ENCODE measurements around the gene HMOX1. TPM values are rescaled to one million over a fixed set of nuclear protein-coding genes. Genes with fewer than 3 reads are reported as not detected.
"Not testable (repeated sequence)": the region's sequence is repeated elsewhere in the genome, so short reads cannot be mapped to it uniquely, and the experiment has no call there.

Gene HMOX1
- total RNA-seq, 1 experiment from 2014 or later = 93.0 TPM

GRCh38 chr22:35359380-35360065 is 21.4 kb upstream of the HMOX1 start:
- no peak for DNase-seq
- Histone ChIP-seq H3K27me3 (replicated peaks; ENCODE audit: control insufficient read depth, insufficient read depth, low read length) (no peaks in the 10 kb centered on the region), H3K36me3 (ENCODE audit: control insufficient read depth, insufficient read depth, low read length) (no peaks in the 10 kb centered on the region), H3K4me3 (ENCODE audit: low read depth, low read length) (no peak overlapping the region), H3K9me3 (no peaks in the 10 kb centered on the region), H3K4me1 (peaks cover 14% of the 10 kb centered on the region; the same call in 1 of the 2 replicates)
- Mint-ChIP-seq H3K27me3 (ENCODE audit: insufficient read depth, unreplicated experiment) (no peaks in the 10 kb centered on the region), H3K4me1 (ENCODE audit: low read depth, unreplicated experiment) (peaks cover 7% of the 10 kb centered on the region), H3K4me3 (ENCODE audit: unreplicated experiment) (no peak overlapping the region), H3K27ac (ENCODE audit: unreplicated experiment) (no peak overlapping the region), H3K36me3 (ENCODE audit: insufficient read depth, unreplicated experiment) (no peaks in the 10 kb centered on the region), H3K9me3 (ENCODE audit: unreplicated experiment) (no peaks in the 10 kb centered on the region)
- POLR2A ChIA-PET = no interaction called here
- TF ChIP-seq CTCF (IDR thresholded peaks at IDR 0.05; ENCODE audit: insufficient read depth in 1 of 2, low read depth in 1 of 2, low read length in 1 of 2, severe bottlenecking in 1 of 2, unreplicated experiment in 1 of 2) = no peak
- intact Hi-C loops (cut with micrococcal nuclease; ENCODE audit: unreplicated experiment) = no loop called here
- CTCF ChIA-PET = interaction anchor here (0.6 to 1.0 kb wide), 4 partner anchors 9 to 571 kb away, joined by 3 to 4 read pairs (median 3); no protein-coding TSS in a partner anchor
- BruUV-seq (replicated peaks) = no TSS peak

GRCh38 chr22:35361001-35361558 is 19.8 kb upstream of the HMOX1 start:
- ChIA-PET POLR2A (no interaction called here), CTCF (interaction anchor here (0.6 to 0.7 kb wide), 3 partner anchors 36 to 1000 kb away, joined by 3 to 6 read pairs (median 3); no protein-coding TSS in a partner anchor)
- DNase-seq = no peak
- no peaks in the 10 kb centered on the region for H3K9me3 Mint-ChIP-seq (ENCODE audit: unreplicated experiment)
- no peak overlapping the region for H3K4me3 Mint-ChIP-seq (ENCODE audit: unreplicated experiment)
- H3K4me1 ChIP-seq = peaks cover 14% of the 10 kb centered on the region; the same call in 1 of the 2 replicates
- intact Hi-C loops (cut with micrococcal nuclease; ENCODE audit: unreplicated experiment) = no loop called here
- no peak overlapping the region for H3K27ac Mint-ChIP-seq (ENCODE audit: unreplicated experiment)
- TF ChIP-seq CTCF (IDR thresholded peaks at IDR 0.05; ENCODE audit: insufficient read depth in 1 of 2, low read depth in 1 of 2, low read length in 1 of 2, severe bottlenecking in 1 of 2, unreplicated experiment in 1 of 2) = no peak
- peaks cover 3% of the 10 kb centered on the region for H3K4me1 Mint-ChIP-seq (ENCODE audit: low read depth, unreplicated experiment)
- no peaks in the 10 kb centered on the region for H3K27me3 ChIP-seq (replicated peaks; ENCODE audit: control insufficient read depth, insufficient read depth, low read length)
- H3K36me3 Mint-ChIP-seq (ENCODE audit: insufficient read depth, unreplicated experiment) = no peaks in the 10 kb centered on the region
- no peaks in the 10 kb centered on the region for H3K27me3 Mint-ChIP-seq (ENCODE audit: insufficient read depth, unreplicated experiment)
- H3K4me3 ChIP-seq (ENCODE audit: low read depth, low read length) = no peak overlapping the region
- no TSS peak for BruUV-seq (replicated peaks)
- no peaks in the 10 kb centered on the region for H3K9me3 ChIP-seq
- no peaks in the 10 kb centered on the region for H3K36me3 ChIP-seq (ENCODE audit: control insufficient read depth, insufficient read depth, low read length)

GRCh38 chr22:35363566-35364086 is 17.3 kb upstream of the HMOX1 start:
- H3K4me1 Mint-ChIP-seq (ENCODE audit: low read depth, unreplicated experiment) = peaks cover 11% of the 10 kb centered on the region
- H3K27me3 Mint-ChIP-seq (ENCODE audit: insufficient read depth, unreplicated experiment) = no peaks in the 10 kb centered on the region
- Histone ChIP-seq H3K9me3 (no peaks in the 10 kb centered on the region), H3K27me3 (replicated peaks; ENCODE audit: control insufficient read depth, insufficient read depth, low read length) (no peaks in the 10 kb centered on the region), H3K36me3 (ENCODE audit: control insufficient read depth, insufficient read depth, low read length) (no peaks in the 10 kb centered on the region), H3K4me3 (ENCODE audit: low read depth, low read length) (no peak overlapping the region), H3K4me1 (peaks cover 33% of the 10 kb centered on the region)
- no peak for DNase-seq
- BruUV-seq (replicated peaks) = no TSS peak
- no peak overlapping the region for H3K4me3 Mint-ChIP-seq (ENCODE audit: unreplicated experiment)
- TF ChIP-seq CTCF (IDR thresholded peaks at IDR 0.05; ENCODE audit: insufficient read depth in 1 of 2, low read depth in 1 of 2, low read length in 1 of 2, severe bottlenecking in 1 of 2, unreplicated experiment in 1 of 2) = no peak
- ChIA-PET POLR2A (no interaction called here), CTCF (no interaction called here)
- no peaks in the 10 kb centered on the region for H3K9me3 Mint-ChIP-seq (ENCODE audit: unreplicated experiment)
- H3K36me3 Mint-ChIP-seq (ENCODE audit: insufficient read depth, unreplicated experiment) = no peaks in the 10 kb centered on the region
- no peak overlapping the region for H3K27ac Mint-ChIP-seq (ENCODE audit: unreplicated experiment)
- intact Hi-C loops (cut with micrococcal nuclease; ENCODE audit: unreplicated experiment) = no loop called here

- peaks cover 33% of the 10 kb centered on the region for H3K4me1 ChIP-seq
- H3K9me3 ChIP-seq; intact Hi-C loops (cut with micrococcal nuclease; ENCODE audit: unreplicated experiment); H3K27me3 Mint-ChIP-seq (ENCODE audit: insufficient read depth, unreplicated experiment); H3K36me3 Mint-ChIP-seq (ENCODE audit: insufficient read depth, unreplicated experiment); H3K9me3 Mint-ChIP-seq (ENCODE audit: unreplicated experiment); H3K27me3 ChIP-seq (replicated peaks; ENCODE audit: control insufficient read depth, insufficient read depth, low read length); DNase-seq; H3K36me3 ChIP-seq (ENCODE audit: control insufficient read depth, insufficient read depth, low read length); BruUV-seq (replicated peaks); CTCF ChIA-PET; H3K27ac Mint-ChIP-seq (ENCODE audit: unreplicated experiment); H3K4me3 ChIP-seq (ENCODE audit: low read depth, low read length); H3K4me3 Mint-ChIP-seq (ENCODE audit: unreplicated experiment): not testable (repeated sequence)
- H3K4me1 Mint-ChIP-seq (ENCODE audit: low read depth, unreplicated experiment) = peaks cover 17% of the 10 kb centered on the region
- POLR2A ChIA-PET = interaction anchor here (0.6 kb wide), 1 partner anchor 21 kb away, joined by 12 read pairs; no protein-coding TSS in a partner anchor
These were observed 16.7 kb upstream of the HMOX1 start for GRCh38 chr22:35364230-35364629.
